Stimulated activated CD4-positive, alpha-beta T cell treated with anti-CD3 and anti-CD28 coated beads, TNF-alpha, amount 100 ng/mL, for 1 hour (primary cell): ENCODE measurements around the gene C12orf75.
"Not testable (repeated sequence)": the region's sequence is repeated elsewhere in the genome, so short reads cannot be mapped to it uniquely, and the experiment has no call there.

Experiments
- DNase-seq, 3 donors: peaks; one replicate each; pipeline ENCODE4 v3.0.0-alpha.2; 2020; ENCODE audit warnings: low read depth in 3 of 3, low spot score in 1 of 3

C12orf75 gene

GRCh38 chr12:105309384-105309783, 21.1 kb upstream of the C12orf75 start:
- DNase-seq = not testable (repeated sequence)

GRCh38 chr12:105310476-105311085, 19.9 kb upstream of the C12orf75 start:
- not testable (repeated sequence) for DNase-seq

- DNase-seq = not testable (repeated sequence)
Observed at GRCh38 chr12:105311936-105312335, 18.6 kb upstream of the C12orf75 start.

- DNase-seq = not testable (repeated sequence)
Observed at GRCh38 chr12:105313755-105314154, 16.7 kb upstream of the C12orf75 start.

- DNase-seq = no peak
Observed at GRCh38 chr12:105315130-105315529, 15.4 kb upstream of the C12orf75 start.

GRCh38 chr12:105315726-105316125, 14.8 kb upstream of the C12orf75 start:
- no peak for DNase-seq

GRCh38 chr12:105316931-105317852, 13.3 kb upstream of the C12orf75 start:
- DNase-seq = no peak

- no peak for DNase-seq
Observed at GRCh38 chr12:105317942-105318621, 12.4 kb upstream of the C12orf75 start.

- DNase-seq = no peak
Observed at GRCh38 chr12:105318651-105319483, 11.6 kb upstream of the C12orf75 start.

- no peak for DNase-seq
Observed at GRCh38 chr12:105319691-105320209, 10.7 kb upstream of the C12orf75 start.

- no peak for DNase-seq
Observed at GRCh38 chr12:105321125-105321524, 9.4 kb upstream of the C12orf75 start.

- no peak for DNase-seq
Observed at GRCh38 chr12:105322070-105322469, 8.4 kb upstream of the C12orf75 start.

- DNase-seq = no peak
Observed at GRCh38 chr12:105324704-105325103, 5.8 kb upstream of the C12orf75 start.

GRCh38 chr12:105325117-105325516, 5.4 kb upstream of the C12orf75 start:
- DNase-seq = no peak

GRCh38 chr12:105329926-105330282, 587 bp upstream of the C12orf75 start:
- DNase-seq = no peak

- peak in 2 of 3 donors; percentile 12 to 19 for DNase-seq
Observed at GRCh38 chr12:105330931-105331804, 677 bp downstream of the C12orf75 start.

- DNase-seq = no peak
Observed at GRCh38 chr12:105331805-105332251, 1.3 kb downstream of the C12orf75 start.

- not testable (repeated sequence) for DNase-seq
Observed at GRCh38 chr12:105332286-105332685, 1.8 kb downstream of the C12orf75 start.

- no peak for DNase-seq
Observed at GRCh38 chr12:105332925-105333324, 2.4 kb downstream of the C12orf75 start.

GRCh38 chr12:105334001-105334400, 3.5 kb downstream of the C12orf75 start:
- DNase-seq = no peak
